GM19035 (cell line): Measurements from ENCODE around the gene CHPF2.

Experiments used
- ATAC-seq: cut with Tn5 transposase; IDR thresholded peaks from one replicate; pipeline ENCODE4 v1.9.1; 2021; ENCODE audit not compliant: unreplicated experiment

Gene CHPF2

DNA sequence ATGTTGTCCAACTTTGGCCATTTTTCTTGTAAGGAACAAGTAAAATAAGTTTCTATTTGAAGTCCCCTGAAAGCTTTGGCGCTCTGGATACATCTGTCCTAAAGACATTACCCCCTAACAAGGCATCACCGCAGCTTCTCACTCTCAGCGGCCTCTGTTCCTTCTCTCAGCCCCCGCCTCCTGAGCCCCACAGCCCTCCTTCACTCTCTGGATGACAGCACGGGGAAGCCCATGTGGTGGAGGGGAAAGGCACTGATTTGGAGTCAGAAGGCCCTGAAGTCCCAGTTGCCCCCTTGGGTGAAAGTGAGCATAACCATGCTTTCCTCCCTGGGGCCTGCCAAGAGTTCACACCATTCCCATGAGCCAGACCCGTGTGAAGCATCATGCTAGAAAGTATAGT, 26.6 kb upstream of the CHPF2 start:
- ATAC-seq = no peak

DNA sequence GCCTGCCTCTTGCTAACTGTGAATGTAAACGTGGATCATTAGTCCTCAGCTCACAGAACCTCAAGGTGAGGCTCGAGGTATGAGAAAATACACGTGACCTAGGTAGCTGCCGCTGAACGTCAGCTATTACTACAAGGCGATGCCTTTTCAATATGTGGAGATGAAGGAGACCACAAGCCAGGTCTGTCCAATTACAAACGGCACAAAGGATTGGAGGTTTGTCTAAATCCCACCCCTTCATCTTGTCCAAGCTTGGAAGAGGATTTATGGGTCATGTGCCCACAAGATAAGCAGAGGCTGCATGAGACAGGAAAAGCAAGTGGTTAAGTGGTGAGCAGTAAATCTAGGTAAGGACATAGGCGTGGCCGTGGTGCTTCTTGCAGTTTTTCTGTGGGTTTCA, 25.4 kb upstream of the CHPF2 start:
- no peak for ATAC-seq

DNA sequence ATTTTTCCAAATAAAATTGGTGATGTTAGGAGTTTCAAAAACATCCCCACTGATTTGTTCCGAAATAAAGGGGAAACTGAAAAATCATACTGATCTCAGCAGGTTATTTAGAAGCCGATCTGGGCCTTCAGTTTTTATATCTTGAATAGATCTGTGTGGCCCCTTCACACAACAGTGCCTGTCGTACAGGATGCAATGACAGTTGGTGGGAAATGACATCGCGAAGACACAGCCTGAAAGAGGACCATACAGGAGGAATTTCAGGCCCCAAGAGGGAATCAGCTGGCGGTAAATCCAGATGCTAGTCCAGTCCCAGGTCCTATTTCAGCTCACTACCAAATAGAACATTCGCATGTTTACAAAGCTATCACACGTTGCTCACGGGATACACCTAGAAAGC, 25.0 kb upstream of the CHPF2 start:
- ATAC-seq = no peak

DNA sequence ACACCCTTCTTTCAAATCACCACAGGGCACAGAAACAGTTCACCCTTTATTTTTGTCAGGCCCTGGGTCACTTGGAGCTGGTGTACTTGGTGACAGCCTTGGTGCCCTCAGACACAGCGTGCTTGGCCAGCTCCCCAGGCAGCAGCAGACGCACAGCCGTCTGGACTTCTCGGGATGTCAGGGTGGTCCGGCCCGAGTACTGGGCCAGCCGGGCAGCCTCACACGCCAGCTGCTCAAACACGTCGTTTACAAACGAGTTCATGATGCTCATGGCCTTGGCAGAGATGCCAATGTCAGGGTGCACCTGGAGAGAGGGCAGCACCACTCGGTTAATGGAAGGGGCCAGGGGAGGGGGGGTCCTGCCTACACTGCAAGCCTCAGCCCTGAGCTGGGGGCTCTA, 24.5 kb upstream of the CHPF2 start:
- no peak for ATAC-seq

DNA sequence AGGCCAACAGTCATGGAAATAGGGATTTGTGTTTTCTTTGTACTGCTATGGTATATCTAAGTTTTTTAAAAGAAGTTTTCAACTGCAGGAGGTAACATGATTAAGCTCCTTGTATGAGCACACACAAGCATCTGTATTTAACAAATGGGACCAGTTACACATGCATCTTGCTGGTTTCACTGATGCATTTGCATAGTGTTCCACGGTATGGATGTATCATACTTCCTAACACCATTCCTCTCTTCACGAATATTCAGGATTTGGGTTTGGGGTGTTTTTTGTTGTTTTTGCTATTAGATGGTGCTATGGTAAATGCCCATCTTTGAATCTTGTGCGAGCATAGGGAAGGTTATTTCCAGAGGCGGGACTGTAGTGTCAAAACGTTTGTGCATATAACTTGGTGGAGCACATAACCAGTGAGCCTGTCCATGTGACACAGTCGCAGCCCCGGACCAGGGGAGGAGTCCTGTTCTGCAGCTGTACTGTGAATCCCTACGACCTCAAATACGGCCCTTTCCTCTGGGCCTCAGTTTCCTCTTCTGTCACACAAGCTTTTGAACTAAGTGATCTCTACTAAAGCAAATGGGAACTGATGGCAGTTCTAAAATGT, 23.9 kb upstream of the CHPF2 start:
- ATAC-seq = no peak

DNA sequence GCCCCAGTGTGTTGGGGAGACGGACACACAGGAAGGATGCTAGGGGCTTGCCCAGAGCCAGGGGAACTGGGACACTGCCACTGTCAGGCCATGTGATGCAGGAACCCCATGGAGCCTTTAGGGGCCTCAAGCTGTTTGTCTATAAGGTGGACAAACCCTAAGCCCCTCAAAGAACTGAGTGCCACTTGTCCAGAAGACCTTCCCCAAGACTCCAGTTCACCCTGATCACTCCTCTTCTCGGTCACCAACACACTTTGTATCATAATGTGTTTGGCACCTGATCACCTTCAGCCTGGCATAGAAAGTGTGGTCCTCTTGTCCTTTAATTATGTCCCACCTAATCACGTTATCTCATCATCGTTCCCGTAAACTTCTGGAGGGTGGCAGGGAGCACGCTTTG, 22.7 kb upstream of the CHPF2 start:
- no peak for ATAC-seq

DNA sequence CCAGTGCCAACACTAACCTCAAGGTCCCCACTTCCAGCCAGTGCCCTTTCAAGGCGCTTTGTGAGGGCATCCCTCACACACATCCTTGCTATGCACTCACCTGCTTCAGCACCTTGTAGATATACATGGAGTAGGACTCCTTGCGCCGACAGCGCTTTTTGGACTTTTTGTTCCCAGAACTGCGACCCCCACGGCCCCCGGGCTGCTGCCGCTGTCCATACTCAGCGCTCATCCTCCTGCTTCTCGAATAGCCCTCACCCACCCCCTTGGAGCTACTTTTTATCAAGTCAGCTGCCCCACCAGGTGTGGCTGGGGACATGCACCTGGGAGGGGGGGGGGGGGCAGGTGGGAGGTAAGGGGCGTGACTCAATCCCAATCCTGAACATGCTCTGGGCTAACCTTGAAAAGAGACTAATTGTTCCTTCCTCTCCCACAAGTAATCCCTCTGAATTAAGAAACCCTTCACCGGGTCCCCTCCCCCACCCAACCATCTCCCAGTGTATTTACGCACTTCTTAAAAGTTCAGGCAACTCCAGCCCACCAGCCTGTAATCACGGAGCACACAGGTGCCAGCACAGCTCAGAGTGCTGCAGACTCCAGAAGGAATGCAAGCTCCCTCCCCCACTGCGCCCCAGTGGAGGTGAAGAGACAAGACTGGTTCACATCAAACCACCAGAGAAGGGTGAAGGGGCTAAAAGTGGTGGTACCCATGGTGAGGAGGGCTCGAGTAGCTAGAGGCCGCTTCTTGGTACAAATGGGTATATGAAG, 22.0 kb upstream of the CHPF2 start, which contains the start of gene H2BK1:
Gene H2BK1 (minus strand): TSS at position 402 of the 768 bp plus-strand sequence. CDS start 170 bp downstream, at position 232.
- no peak for ATAC-seq

DNA sequence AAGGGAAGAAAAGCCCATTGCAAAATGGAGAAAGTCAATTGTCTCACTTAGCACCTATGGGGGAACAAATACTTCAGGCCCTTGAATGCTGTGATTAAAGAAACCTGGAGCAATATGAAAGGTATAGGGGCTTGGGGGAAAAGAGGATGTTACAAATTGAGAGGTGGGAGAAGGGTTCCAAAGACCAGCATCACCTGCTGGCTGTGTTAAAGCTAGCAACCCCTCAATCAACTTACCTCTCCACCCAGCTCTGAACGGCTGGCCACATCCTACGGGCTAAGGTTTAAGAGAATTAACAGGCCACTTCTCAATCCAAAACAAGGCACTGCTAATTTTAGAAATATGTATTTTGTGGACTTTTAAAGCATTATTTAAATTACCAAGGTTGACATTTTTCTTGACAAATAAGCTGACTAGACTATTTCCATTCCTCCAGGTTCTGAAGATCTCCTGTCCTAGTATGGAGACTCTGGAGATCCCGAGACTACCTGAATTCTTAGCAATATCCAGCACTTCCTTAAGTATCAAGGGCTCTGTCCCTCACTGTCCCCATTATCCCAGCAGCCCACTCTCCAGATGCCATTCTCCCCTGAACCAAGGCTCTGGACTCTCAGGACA, 21.0 kb upstream of the CHPF2 start:
- no peak for ATAC-seq

DNA sequence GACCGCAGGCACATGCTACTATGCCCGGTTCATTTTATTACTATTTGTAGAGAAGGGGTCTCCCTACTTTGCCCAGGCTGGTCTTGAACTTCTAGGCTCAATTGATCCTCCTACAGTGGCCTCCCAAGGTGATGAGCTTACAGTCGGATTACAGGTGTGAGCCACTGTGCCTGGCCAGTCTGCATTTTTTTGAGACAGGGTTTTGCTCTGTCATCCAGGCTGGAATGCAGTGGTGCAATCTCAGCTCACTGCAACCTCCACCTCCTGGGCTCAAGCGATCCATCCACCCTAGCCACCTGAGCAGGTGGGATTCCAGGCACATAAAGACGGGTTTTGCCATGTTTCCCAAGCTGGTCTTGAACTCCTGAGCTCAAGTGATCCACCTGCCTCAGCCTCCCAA, 19.7 kb upstream of the CHPF2 start:
- no peak for ATAC-seq

DNA sequence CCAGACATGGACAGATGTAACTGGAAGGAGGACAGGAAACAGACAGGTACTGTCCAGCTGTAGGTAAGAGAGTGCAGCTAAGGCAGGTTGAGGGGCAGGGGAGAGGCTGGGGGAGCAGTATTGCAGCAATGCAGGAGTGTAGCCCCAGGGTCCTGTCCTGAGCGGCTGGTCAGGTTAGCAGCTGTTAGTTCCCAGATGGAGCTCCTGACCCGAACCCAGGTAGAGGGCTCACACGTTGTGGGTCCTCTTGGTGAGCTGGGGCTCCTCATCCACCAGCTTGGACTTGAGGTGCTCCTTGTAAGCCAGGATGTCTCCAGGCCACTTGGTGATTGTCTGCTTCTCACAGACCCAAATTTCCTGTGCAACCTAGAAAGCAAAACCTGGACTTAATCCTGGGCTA, 18.5 kb upstream of the CHPF2 start:
- ATAC-seq = no peak

DNA sequence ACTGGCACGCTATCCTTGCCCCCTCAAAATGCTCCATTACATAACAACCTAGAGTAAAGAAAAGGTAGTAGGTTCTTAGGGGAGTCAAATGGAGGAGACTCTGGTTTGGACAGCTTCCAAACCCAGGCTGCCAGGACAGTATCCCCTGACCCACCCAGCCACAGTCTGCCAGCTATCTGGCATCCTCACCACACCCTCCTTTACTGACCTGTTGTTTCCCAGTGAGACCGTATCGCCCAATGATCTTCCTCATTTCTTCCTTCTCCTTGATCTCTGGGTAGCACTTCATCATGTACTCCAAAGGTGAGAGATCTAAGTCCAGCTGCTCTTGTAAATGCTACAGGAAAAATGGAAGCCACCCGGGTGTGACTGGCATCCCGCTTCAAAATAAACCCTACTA, 16.9 kb upstream of the CHPF2 start:
- no peak for ATAC-seq

DNA sequence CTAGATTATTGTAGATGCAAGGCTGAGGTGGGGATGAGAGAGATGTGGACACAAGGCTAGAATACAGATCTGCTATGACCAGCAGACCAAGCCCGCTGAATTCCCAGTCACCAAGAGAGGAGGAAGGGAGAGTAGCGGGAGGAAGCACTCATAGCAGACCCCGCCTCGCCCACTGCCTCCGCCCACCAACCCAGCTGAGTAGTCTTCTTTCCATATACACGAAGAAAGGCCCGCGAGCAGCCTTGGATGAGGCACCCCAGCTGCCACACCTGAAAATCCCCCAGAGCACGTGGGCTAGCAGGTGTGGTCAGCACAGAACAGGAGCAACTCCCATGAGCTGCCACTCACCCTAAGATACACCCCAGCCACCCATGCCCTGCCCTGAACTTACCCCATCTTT, 14.1 kb upstream of the CHPF2 start:
- no peak for ATAC-seq

DNA sequence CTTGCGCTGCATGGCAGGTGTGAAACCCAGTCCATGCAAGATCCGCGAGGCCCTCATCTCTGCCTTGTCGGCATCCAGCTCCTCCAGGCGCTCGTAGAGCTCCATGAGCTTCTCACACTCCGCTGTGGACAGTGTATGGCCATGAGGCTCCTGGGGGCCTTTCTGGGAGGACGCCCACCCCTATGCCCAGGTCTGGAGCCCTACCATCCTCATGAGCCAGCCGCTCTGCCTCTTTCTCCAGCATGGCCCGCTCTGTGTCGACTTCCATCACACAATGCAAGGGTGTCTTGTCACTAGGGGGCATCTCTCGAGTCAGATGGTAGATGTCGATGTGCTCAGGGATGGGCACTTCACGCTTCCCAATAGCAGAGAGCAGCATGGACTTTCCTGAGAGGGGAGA, 8.6 kb upstream of the CHPF2 start:
- no peak for ATAC-seq

DNA sequence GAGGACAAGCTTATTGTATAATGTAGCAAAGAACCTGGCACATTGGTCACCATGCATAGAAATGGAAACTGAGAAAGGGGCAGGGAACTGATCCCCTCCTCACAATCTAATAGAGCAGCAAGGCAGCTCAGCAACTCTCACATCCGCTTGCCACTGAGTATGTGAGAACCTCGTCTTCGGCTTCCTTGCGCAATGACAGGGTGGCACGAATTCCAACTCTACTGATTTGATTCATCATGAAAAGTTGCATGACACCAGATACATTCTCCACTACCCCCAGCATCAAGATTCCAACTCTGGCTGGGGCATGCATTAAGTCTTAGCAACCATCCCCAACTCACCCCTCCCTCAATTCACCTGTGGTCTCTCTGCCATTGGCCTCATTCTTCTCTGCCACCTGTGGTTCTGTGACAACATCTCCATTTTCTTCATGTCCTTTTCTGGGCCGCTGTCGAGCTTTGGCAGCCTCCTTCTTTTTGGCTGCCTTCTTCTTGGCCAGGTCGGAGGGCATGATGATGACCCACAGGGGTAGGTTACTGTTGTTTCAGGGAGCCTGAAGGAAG, 6.3 kb upstream of the CHPF2 start:
- ATAC-seq = no peak

DNA sequence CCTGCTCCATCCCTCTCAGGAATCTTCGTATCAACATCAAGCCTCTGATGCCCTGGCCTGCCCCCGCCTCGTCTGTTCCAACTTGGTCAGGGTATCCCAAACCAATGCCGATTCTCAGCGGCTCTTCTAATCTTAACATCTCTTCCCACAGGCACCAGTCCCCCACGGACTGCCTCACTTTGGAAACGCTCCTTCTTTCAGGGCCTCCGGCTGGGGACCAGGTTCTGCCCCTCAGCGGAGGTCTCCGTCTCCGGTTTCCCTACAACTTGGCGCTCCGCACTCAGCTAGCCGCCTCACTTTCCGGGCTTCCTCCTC, 5.8 kb upstream of the CHPF2 start:
- ATAC-seq = no peak

DNA sequence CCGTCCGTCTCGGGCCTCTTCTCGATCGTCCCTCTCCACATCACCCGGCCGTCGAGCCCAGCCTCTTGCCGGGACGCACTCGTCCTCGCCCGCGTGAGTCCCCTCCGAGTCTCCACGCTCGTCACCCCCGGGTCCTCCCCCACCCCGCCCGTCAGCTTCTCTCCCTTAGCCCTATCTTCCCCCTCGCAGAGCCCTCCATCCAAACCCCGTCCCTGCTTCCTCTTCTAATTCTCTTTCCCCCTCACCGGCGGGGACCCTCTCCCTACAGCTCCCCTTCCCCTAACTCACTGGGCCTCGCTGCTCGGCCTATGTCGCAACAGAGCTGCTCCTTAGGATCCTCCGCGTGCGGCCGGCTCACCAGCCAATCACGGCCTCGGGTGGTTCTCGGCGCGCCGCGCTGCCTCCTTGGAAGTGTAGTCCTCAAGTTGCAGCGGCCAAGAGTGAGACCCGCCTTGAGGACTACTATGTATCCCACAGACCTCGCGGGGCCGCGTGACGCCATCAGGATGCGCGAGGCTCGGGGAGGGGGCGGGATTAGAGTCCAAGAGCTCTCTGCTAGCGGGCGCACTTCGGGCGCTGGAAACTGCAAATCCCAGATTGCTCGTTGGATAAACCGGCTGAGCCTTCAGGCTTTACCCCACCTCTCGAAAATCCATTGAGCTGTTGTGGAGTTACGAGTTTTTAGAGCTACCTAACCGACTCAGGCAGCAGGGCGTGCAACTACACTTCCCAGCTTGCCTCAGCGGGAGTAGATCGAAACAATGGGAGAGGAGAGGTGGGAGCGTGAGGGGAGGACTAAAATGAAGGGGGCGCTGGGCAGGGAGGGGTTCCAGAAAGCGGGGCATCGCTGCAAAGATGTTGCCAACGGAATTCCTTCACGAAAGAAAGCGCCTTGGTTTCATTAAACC, 5.2 kb upstream of the CHPF2 start, which contains the start of gene ABCF2:
Gene ABCF2 (minus strand): TSS at position 331 of the 908 bp plus-strand sequence. CDS start 747 bp downstream, outside the sequence.
- ATAC-seq = peak; percentile 99

DNA sequence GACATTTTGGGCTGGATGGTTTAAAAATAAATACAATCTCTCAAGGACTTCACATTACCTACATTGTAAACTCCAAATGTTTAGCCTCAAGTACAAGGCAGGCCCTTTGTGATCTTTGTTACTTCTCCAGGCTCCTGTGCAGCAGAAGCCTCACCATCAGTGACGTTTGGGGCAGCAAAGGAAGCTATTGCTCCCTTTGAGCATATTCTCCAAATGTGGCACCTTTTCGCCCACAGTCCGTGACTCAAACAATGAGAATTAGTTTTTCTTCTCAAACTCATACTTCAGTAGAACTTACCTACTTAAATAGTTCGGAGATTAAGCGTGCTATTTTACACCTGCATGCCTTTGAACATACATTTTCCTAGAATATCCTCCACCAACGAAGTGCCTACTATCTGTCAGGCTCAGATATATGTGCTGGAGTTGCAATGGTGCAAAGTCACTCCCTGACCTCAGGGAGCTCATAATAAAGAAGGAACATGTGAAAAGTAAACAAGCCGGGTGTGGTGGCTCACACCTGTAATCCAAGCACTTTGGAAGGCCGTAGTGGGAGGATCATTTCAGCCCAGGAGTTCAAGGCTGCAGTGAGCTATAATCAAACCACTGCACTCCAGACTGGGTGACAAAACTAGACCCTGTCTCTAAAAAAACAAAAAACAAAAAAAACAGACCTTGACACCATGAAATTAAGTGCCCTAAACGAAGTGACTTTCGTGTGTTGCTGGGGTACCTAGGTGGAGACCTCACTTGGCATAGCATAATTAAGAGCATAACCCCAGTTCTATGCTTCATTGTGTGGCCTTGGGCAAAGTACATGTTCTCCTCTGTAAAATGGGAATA, 4.0 kb upstream of the CHPF2 start:
- no peak for ATAC-seq

DNA sequence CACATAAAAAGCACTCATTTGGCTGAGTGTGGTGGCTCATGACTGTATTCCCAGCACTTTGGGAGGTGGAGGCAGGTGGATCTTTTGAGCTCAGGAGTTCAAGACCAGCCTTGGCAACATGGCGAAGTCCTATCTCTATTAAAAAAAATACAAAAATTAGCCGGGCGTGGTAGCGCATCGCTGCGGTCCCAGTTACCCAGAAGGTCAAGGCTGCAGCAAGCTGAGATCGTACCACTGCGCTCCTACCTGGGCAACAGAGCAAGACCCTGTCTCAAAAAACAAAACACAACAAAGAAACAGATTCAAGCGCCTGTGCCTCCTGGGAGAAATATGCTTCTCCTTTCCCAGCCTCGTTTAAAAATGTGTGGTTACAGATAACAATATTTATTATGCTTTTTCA, 3.0 kb upstream of the CHPF2 start:
- ATAC-seq = no peak

DNA sequence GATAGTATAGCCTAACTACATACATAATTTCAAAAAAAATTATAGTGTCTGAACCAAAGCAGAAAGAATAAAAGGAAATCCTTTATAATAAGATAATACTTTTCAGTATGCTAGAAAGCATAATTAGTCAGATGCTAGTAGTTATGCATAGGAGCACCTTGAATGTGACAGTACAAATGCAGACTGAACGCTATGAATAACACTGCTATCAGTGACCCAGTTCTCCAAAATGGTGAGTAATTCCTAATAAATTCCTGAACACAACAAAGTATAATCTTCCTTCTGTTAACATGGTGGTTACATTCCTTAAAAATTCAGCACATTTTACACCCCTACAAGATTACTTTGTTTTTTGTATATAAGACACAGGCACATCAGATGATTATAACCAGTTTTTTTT, 1.2 kb upstream of the CHPF2 start:
- no peak for ATAC-seq
